ENCODE measurements around the gene SCAMP4.

GRCh38 chr19:1920644-1921043, 15.4 kb downstream of the SCAMP4 start:
- TF ChIP-seq, protein P1, sequence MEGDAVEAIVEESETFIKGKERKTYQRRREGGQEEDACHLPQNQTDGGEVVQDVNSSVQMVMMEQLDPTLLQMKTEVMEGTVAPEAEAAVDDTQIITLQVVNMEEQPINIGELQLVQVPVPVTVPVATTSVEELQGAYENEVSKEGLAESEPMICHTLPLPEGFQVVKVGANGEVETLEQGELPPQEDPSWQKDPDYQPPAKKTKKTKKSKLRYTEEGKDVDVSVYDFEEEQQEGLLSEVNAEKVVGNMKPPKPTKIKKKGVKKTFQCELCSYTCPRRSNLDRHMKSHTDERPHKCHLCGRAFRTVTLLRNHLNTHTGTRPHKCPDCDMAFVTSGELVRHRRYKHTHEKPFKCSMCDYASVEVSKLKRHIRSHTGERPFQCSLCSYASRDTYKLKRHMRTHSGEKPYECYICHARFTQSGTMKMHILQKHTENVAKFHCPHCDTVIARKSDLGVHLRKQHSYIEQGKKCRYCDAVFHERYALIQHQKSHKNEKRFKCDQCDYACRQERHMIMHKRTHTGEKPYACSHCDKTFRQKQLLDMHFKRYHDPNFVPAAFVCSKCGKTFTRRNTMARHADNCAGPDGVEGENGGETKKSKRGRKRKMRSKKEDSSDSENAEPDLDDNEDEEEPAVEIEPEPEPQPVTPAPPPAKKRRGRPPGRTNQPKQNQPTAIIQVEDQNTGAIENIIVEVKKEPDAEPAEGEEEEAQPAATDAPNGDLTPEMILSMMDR (IDR thresholded peaks at IDR 0.05; ENCODE audit: low read length) = no peak
- TF ChIP-seq EZH2 (IDR thresholded peaks at IDR 0.05; ENCODE audit: borderline replicate concordance, low read length) = no peak

Data from OCI-LY1 (cell line).